TTC549 (cell line): ENCODE measurements around the gene CLEC18A.
"Not testable (repeated sequence)": the region's sequence is repeated elsewhere in the genome, so short reads cannot be mapped to it uniquely, and the experiment has no call there.

Experiments
- FAIRE-seq: peaks from 2 replicates; lab custom pipeline; 2012; peaks lifted over from hg19 to GRCh38; lab: Jason Lieb, UNC

The CLEC18A gene

DNA sequence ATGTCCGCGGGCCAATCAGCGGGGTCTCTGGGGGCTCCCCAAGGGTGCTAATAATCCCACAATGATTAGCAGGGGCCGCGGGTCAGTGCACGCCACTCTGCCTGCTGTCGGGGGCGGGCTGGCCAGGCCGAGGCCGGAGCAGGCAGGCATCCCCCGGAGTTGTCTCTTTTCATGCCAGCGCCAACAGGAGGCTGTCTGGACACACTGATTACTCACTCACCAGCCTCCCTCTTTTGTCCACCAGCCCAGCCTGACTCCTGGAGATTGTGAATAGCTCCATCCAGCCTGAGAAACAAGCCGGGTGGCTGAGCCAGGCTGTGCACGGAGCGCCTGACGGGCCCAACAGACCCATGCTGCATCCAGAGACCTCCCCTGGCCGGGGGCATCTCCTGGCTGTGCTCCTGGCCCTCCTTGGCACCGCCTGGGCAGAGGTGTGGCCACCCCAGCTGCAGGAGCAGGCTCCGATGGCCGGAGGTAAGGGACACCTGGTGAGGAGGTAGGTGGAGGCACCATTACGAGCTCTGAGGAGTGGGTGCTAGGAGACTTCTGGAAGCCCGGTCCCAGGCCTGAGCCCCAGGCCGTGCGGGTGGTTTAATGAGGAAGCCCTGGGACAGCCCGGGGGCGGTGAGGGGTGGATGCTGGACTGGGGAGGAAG, at the start of gene CLEC18A:
Gene CLEC18A, plus strand, starts transcription at position 318 of the 655 bp plus-strand sequence. Its CDS starts 33 bp downstream, at position 351.
- not testable (repeated sequence) for FAIRE-seq

DNA sequence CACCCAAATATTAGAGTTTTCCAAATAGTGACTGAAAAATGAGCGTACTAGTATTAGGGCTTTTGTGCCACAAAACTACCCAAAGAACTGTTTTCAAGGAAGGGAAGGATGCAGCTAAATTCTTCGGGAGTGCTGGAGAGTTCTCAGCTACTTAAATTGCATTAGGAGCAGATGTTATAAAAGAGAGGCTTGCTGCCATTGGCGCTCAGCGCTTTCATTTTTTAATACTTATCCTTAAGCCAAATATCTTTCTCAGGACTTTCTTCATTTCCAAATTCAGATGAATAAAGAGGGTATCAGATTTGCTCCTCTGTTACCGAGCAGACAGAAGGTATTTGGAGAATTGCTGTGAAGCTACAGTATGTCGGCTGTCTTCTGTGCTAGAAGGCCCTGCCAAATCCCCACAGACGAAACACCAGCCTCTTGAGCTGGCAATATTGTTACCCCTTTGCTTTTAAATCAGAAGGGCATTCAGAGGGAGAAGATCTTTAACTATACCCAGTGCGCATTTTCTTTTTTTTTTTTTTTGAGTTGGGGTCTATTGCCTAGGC, 47.2 kb upstream of the CLEC18A start:
- no peak for FAIRE-seq

DNA sequence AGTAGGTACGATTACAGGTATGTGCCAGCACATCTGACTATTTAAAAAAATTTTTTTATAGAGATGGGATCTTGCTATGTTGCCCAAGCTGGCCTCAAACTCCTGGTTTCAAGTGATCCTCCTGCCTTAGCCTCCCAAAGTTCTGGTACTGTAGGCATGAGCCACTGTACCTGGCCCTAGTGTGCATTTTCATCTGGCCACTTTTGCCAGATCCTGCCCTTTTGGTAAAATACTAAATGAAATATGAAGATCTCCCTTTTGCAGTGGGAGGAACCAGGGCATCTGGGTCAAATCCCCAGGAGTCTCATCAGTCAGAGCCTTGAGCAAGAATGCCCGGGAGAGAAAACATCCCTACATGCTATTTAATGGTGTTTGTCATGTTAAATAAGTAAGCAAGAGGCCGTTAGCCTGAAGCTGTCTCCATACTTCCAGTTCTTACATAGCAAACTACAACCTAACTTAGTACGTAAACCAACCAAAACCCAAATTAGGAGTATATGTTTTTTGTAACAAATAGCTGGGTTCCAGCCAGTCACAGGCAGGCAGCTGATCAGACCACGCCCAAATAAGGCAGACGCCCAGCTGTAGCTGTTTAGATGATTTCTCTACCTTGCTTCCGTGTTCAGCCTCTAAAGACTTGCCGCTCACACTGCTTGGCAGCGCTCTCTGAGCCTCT, 46.5 kb upstream of the CLEC18A start:
- no peak for FAIRE-seq

DNA sequence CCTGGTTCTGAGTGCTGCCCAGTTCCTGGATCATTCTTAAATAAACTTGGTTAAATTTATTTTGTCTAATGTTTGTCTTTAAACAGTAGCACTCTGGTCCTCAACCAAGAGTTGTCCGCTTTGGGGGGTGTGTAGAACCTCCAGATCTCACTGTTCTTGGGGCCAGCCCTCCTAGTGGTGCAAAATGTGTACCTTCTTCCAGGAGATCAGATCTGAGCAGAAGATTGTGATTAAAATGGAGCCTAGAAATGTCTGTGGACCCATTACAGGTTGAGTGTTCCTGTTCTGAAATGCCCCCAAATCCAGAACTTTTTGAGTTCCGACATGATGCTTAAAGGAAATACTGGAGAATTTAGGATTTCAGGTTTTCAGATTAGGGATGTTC, 46.0 kb upstream of the CLEC18A start:
- no peak for FAIRE-seq

DNA sequence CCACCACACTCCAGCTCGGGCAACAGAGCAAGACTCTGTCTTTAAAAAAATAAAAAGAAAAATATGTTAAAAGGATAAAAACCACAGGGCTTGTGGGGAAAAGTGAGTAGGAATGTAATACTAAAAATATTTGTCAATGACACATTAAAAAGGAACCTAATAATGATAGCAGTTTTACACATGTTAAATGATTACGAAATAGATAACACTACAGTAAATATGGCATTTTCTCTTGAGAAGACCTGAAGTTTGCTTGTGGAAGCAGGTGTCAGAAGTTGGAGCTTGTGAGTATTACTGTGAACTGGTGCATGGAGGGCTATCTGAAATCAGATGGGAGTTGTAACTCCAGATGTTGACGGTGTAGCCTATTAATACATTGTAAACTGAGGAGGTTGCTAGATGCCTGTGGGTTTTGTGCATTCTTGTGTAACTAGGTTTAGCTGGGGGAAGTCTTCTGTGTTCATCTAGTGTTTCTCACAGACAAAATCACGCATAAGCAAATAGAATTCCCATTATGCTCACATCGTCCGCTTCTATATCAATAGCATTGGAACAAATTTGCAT, 44.2 kb upstream of the CLEC18A start:
- FAIRE-seq = no peak

DNA sequence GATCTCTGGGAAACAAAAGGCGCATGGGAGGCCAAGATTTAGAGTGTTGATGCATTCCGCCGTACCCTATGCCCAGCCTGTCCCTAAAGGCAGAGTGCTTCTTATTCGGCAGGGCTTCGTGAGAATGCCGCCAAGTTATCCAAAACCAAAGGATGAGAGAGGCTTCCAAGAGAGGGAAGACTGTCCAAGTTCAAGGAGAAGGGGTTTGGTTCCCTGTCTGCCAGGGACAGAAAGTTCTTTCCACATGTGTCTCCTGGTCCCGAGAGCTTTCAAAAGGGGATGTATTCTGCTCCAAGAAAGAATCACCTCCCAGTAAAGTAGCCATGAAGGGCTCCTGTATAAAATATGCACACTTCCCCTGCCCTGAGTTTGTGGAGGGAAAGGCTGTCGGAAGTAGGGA, 42.1 kb upstream of the CLEC18A start:
- no peak for FAIRE-seq

DNA sequence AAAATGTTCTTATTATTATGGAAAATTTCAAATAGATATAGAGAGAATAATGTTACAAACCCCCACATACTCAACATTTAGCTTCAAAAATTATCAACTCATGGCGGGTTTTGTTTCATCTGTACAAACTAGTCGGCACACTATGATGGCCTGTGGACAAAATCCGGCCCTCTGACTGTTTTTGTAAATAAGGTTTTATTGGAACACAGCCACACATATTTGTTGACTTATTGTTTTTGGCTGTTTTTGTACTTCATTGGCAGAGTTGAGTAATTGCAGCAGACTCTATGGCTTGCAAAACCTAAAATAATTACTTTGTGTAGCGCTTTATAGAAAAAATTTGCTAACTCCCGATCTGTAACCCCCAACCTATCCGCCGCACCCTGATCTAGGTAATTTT, 41.4 kb upstream of the CLEC18A start:
- no peak for FAIRE-seq

DNA sequence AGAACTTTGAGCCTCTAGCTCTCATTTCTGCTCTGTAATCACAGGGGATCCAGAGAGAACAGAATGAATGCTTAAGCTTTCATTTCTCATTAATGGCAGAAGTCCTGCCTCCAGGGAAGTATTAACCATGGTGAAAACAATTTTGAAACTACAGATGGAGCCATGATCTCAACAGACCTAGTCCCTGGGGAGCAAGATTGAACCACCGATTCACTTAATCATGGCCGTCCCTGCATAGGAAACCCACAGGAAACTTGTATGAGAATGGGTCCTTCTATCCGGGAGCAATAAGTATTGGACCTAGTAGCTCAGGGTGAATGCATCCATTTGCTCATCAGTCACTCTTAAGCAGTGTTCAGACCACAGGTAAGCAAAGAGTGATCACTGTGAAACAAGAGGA, 40.2 kb upstream of the CLEC18A start:
- FAIRE-seq = no peak

DNA sequence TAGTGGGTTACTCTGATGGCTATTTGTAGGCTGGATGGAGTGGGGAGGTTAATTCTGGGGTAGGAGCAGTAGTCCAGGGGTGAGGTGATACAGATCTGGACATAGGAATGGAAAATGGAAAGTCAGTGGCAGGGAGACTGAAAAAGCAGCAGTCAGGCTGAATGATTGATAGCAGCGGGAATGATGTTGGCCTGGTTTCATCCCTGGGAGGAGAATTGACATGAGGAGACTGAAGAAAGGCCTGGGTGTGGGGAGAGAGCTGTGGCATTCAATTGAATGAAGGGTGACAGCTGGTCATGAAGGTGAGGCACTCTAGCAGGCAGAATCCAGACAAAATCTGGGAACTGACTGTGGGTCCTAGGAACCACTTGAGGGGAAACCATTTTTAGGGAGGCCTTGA, 34.7 kb upstream of the CLEC18A start:
- no peak for FAIRE-seq

DNA sequence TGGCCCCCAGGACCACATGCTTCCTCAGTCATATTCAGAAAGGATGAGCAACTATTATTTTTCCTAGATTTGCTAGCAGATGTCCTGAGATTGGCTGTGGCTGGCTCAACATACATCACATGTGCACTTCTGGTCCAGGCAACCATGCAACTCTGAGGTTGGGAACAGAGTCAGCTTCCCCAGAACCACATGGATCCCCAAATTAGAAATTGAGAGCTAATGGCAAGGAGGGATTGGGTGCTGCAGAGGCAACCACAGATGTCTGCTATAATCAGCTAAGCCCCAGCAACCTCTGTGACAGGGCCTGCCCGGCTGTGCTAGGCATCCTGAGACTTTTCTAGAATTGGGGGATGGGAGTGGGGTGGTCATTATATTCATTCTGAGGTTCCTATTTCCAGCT, 33.8 kb upstream of the CLEC18A start:
- FAIRE-seq = no peak

DNA sequence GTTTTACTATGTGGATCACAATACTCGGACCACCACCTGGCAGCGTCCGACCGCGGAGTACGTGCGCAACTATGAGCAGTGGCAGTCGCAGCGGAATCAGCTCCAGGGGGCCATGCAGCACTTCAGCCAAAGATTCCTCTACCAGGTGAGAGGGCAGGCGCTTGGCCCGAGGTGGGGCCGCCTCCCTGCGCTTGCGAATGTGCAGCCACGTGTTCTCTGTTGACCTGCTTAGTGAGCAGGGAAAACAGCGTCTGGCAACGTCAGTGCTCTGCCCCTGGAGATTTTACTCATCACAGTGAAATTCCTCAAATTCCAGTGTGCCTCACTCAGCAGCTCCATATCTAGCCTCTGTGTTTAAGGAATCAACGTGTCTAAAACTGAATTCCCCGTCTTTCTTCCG, 33.4 kb upstream of the CLEC18A start:
- no peak for FAIRE-seq

DNA sequence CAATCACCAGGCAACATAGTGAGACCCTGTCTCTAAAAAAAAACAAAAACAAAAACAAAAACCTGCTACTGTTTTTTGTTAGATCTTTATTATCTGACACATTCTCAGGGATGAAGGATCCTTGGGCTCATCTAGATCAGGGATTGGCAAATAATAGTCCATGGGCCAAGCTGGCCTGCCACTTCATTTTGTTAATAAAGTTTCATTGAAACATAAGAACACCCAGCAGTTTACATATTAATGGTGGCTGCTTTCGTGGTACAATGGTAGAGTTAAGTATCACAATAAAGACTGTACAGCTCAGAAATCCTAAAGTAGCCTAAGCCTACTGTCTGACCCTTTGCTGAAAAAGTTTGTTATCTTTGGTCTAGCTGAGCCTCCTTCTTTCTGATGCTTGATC, 32.9 kb upstream of the CLEC18A start:
- no peak for FAIRE-seq

DNA sequence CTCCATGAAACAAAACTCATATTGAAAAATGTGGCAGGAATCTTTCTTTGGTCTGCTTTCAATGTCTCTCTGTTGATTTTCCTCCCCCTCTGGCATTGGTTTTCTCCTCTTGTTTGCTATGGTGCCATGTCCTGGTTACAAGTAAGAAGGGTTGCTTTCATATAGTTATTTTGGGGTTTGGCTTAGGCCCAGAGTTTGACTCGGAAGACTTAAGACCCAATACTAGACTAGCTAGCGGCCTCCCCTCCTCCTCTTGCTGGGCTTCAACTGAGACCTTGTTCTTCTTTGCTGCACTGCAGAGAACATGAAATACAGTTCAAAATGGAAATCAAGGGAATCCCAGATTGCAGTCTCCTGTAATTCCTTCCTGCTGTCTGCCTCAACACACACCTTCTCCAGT, 30.0 kb upstream of the CLEC18A start:
- no peak for FAIRE-seq

DNA sequence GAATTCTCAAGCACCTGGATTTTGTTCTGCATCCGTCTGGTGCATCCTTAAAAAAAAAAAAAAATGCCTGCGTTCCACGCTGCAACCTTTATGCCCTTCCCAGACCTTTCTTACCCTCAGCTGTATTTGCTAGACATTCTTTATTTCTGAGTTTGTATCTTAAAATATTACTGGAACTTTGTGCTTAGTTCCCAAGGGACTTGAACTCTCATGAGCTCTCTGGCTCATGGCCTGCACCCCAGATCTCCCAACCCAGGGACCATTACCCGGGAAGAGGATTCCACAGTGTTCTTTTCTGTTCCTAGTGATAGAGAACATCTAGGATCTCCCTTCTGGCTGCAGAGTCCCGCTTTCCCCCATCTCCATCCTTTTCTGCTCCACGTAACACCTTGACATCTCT, 28.9 kb upstream of the CLEC18A start:
- no peak for FAIRE-seq

DNA sequence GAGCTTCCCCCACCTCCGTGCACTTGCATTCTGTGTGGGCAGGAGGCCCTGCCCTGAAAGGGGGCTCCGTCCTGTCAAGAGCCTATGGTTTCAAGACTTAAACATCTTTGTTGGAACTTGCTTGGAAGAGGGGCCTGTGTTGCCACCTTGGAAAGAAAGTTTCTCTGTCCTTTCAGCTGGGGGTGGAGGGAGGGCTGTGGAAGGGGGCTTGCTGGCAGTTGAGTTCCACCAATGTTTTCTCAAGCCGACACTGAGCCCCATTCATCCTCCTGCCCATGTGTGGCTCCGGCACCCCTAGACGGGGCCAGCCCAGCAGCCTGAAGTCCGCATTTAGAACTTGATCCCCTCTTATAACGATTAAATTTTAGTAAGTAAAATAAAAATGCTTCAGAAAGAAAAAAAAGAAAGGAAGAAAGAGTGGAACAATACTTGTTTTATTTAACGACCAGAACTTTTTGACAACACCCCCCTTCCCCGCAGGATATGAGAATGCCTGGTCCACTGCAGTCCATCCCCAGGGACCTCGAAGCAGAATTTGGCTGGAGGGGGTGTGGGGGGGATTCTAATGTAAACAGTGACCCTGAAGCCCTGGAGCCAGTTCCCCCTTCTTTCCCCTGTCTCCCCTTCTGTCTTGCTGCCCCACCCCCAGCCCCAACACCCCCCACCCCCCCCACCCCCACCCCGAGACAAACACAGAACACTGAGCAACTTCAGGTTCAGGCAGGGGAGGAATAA, 26.9 kb upstream of the CLEC18A start:
- no peak for FAIRE-seq

DNA sequence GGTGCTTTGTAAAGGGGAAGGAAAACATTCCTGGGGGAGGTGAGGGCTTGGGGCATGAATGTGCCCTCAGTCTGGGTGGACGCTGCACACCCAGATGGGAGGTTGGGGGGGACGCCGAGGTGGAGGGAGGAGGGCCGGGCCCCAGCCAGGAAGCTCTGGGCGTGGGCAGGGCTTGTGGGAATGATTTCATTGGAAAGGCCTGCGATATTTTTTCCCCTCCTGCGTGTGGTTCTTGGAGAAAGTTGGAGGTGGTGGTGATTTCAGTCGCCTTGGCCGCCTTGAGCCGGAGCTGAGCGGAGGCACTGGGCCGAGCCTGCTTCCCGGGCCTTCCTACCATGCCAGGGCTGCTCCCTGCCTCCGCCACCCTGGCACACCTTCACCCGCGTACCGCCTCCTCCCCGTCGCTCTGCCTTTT, 26.4 kb upstream of the CLEC18A start:
- no peak for FAIRE-seq

DNA sequence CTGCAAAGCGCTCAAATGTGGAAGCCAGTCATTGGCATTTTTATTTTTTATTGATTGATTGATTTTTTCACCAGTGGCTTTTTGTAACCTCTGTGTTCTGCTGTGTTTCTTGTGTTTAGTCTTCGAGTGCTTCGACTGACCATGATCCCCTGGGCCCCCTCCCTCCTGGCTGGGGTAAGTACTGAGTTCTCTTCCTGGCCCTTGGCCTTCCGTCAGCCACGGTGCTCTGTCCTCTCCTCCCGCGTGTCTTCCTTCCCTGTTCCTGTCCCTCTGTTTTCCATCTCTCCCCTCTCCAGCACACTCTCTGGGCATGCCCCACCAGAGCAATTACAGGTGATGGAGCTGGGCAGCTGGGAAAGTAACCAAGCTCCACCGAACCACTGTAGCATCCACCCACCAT, 25.8 kb upstream of the CLEC18A start:
- FAIRE-seq = no peak

DNA sequence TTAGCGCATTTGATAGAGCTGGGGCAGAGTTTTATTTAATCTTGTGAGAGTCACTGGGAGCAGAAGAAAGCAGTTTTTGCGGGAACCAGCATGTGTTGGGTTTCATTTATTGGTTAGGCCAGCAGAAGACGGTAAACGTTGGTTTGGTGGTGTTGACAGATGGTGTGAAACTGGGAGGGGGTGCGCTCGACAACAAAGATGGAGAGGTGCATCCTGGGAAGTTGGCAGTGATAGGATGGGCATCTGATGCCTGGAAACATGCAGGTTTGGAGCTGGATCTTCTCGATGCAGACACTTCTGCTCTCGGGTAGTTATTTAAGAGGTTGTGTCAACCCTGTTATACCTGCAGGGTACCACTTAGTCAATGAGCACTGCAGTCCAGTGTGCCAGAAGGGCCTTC, 24.9 kb upstream of the CLEC18A start:
- FAIRE-seq = no peak

DNA sequence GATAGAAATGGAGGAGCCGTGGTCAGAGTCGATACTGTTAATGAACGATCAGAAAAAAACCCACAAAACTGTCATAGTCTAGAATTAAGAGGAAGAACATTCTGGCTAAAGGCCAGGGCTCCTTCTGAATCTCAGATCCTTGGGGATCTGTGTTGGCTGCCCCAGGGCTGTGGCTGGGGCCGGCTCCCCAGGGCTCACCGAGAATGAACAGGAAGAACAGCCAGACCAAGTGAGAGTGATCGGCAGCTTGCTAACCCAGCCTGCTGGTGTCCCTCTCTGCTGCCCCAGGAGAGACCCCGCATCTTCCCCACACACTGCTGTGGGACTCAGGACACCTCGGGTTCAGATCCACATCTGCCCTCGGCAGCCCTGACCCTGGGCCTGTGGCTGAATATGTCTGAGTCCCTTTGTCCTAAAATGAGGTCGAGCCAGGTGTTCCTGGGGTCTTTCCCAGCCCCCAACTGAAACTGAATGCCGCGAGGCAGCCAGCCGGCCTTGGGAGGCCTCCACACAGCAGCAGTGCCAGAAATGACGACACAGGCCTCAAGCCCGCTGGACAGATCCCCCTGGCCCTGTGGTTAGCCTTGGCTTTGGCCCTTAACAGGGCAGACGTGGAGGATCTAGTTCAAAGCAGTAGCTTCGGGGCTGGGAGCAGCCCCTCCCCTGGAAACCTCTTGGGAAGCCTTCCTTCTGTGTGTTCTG, 23.9 kb upstream of the CLEC18A start:
- no peak for FAIRE-seq

DNA sequence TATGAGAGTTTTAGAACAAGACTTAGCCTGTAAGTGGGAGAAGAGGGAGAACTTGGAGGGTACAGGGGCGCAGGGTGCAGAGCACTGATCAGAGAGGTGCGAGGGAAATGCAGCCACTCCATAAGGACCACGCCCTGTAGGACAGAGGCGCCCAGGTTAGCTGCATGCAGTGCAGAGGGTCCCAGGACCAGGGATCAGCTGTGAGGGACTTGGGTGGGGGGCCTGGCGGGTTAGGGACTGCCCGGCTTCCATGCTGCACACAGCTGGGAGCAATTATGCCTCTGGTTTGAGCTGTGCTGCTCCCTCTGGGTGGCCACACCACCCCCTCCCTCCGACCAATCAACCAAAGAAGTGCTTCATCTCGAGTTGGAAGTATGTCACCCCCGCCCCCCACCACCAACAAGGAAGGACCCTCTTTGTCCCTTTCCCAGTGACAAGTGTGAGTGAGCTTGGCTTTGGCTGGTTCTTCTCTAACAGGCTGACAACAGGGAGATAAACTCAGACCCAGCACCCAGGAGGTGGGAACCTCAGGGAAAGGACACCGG, 22.2 kb upstream of the CLEC18A start:
- FAIRE-seq = no peak

DNA sequence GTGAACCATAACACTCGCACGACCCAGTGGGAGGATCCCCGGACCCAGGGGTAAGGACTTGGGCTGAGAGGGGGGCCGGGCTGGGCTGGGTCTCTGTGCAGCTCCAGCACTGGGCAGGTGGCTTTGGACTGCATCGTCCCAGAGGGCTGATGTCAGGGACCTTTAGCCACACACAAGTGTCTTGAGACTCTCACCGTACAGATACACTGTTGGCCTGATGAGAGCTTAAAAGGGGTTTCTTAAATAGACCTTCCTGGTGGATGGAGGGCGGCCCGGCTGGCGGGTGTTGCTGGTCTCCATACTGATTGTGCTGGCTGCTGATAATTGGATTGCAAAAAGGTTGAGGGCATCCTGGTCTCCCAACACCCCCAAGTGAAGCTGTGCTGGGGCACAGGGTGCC, 21.7 kb upstream of the CLEC18A start:
- FAIRE-seq = no peak
